CD4-positive, CD25-positive, alpha-beta regulatory T cell (primary cell): ENCODE results near the gene FFAR3. TPM values are rescaled to one million over a fixed set of nuclear protein-coding genes. Genes with fewer than 3 reads are reported as not detected.

Source experiments
- ATAC-seq, 2 donors: fragments of 150-1000 bp; cut with Tn5 transposase; one replicate each; pipeline ENCODE4 v1.10.0; 2021; ENCODE audit warnings: low read depth in 2 of 2, moderate number of reproducible peaks in 2 of 2, moderate library complexity in 1 of 2
- DNase-seq, 3 donors: peaks; one replicate each; pipeline versions ENCODE4 v3.0.0 to v3.0.0-alpha.2; 2012 to 2022; ENCODE audit warnings: mixed read lengths in 1 of 3
- H3K27ac ChIP-seq: one replicate; pipeline ENCODE4 v1.7.0; 2013; ENCODE audit warnings: mild to moderate bottlenecking, low read length; ENCODE audit not compliant: insufficient read depth, poor library complexity, severe bottlenecking
- H3K27me3 ChIP-seq: one replicate; pipeline ENCODE4 v1.7.0; 2013; ENCODE audit warnings: low read length; ENCODE audit not compliant: control insufficient read depth, insufficient read depth
- H3K36me3 ChIP-seq: one replicate; pipeline ENCODE4 v1.7.0; 2013; ENCODE audit warnings: mild to moderate bottlenecking, low read length, moderate library complexity; ENCODE audit not compliant: control insufficient read depth, insufficient read depth
- H3K4me1 ChIP-seq: 2 replicates; pipeline ENCODE4 v1.7.0; 2013; ENCODE audit warnings: mild to moderate bottlenecking, low read length; ENCODE audit not compliant: insufficient read depth, control insufficient read depth, poor library complexity, severe bottlenecking
- H3K4me3 ChIP-seq: one replicate; pipeline ENCODE4 v1.7.0; 2013; ENCODE audit warnings: low read depth, mild to moderate bottlenecking, low read length, moderate library complexity
- H3K9me3 ChIP-seq, 2 experiments: 1 replicate in 1 of 2; 2 replicates in 1 of 2; pipeline ENCODE4 v1.7.0; 2013; ENCODE audit warnings: low read length in 2 of 2, mild to moderate bottlenecking in 1 of 2, moderate library complexity in 1 of 2; ENCODE audit not compliant: control insufficient read depth in 2 of 2
- H3K27ac Mint-ChIP-seq, 3 donors: one replicate each; pipeline ENCODE4 v1.8.0; 2020 to 2022; ENCODE audit warnings: mild to moderate bottlenecking in 3 of 3, mixed read lengths in 3 of 3, moderate library complexity in 2 of 3
- H3K27me3 Mint-ChIP-seq: one replicate; pipeline ENCODE4 v1.8.0; 2022; ENCODE audit warnings: mild to moderate bottlenecking, mixed read lengths
- H3K36me3 Mint-ChIP-seq: one replicate; pipeline ENCODE4 v1.8.0; 2020; ENCODE audit warnings: mixed read lengths
- H3K4me1 Mint-ChIP-seq, 4 donors: one replicate each; pipeline ENCODE4 v1.8.0; 2020 to 2022; ENCODE audit warnings: mixed read lengths in 4 of 4, mild to moderate bottlenecking in 1 of 4
- H3K4me3 Mint-ChIP-seq, 4 donors: one replicate each; pipeline ENCODE4 v1.8.0; 2020 to 2022; ENCODE audit warnings: mild to moderate bottlenecking in 4 of 4, mixed read lengths in 4 of 4, moderate library complexity in 3 of 4
- H3K9me3 Mint-ChIP-seq, 7 donors: one replicate each; pipeline ENCODE4 v1.8.0; 2020 to 2022; ENCODE audit warnings: mixed read lengths in 7 of 7, mild to moderate bottlenecking in 3 of 7, moderate library complexity in 2 of 7
- polyA plus RNA-seq, 4 donors: library from polyadenylated mRNA; unstranded; fragments of 300-500 nt; fragmentation: Illumina TruSeq; gene quantifications; one replicate each; pipeline ENCODE4 v1.2.3, GENCODE V29; 2021
- total RNA-seq: library from RNA; stranded (reverse); gene quantifications from one replicate; pipeline ENCODE4 v1.2.3, GENCODE V29; 2022

Gene FFAR3
- total and polyA plus RNA-seq, 5 donors from 2014 or later: 0.39 to 1.7 TPM; not detected in 3

DNA sequence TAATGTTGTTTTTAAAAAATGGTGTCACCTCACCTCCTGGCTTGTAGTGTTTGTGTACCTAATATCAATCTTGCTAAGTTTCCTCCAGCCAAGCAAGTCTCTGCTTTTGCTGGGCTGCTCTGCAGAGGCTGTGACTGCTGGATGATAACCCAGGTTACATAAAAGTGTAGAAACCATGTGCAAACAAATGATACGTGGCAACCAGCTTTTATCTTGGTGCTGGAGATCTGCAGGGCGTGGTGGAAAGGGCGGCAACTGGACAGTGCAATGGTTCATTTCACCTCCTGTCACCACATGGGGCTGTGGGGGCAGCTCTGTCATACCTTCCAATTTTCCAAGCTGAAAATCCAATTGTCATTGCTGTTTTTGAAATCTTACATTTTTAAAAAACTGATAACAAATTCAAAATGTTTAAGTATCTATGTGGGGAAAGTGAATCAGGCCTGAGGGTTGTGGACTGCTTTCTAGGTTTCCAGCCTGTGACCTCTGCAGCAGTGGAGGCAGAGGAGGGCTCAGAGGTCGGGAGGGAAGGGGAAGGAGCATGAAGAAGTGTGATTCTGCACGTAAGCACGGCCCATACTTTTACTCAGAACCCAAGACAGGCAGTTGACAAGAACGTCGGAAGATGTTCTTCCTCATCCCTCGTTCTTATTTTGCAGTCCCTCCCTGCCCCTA lies 22.3 kb downstream of the FFAR3 start:
- no peak for ATAC-seq
- Histone ChIP-seq H3K4me1 (no peaks in the 10 kb centered on the region), H3K9me3 (peaks cover 0 to 4% of the 10 kb centered on the region in 2 experiments), H3K27me3 (peaks cover 7% of the 10 kb centered on the region), H3K27ac (no peak overlapping the region), H3K4me3 (no peak overlapping the region), H3K36me3 (no peaks in the 10 kb centered on the region)
- Mint-ChIP-seq H3K36me3 (no peaks in the 10 kb centered on the region), H3K27me3 (peaks cover 24% of the 10 kb centered on the region), H3K9me3 (peaks cover 0 to 10% (median 0%) of the 10 kb centered on the region in 7 donors), H3K4me3 (no peak overlapping the region), H3K27ac (no peak overlapping the region), H3K4me1 (peaks cover 0 to 2% (median 0%) of the 10 kb centered on the region in 4 donors)
- no peak for DNase-seq

GRCh38 chr19:35381318-35381717 lies 23.1 kb downstream of the FFAR3 start:
- Mint-ChIP-seq H3K27ac (peak overlapping the region in 1 of 3 donors; percentile 58), H3K36me3 (no peaks in the 10 kb centered on the region), H3K4me3 (no peak overlapping the region), H3K27me3 (peaks cover 19% of the 10 kb centered on the region), H3K9me3 (peaks cover 0 to 10% (median 1%) of the 10 kb centered on the region in 7 donors), H3K4me1 (peaks cover 0 to 2% (median 0%) of the 10 kb centered on the region in 4 donors)
- DNase-seq (no peak), ATAC-seq (no peak)
- Histone ChIP-seq H3K36me3 (no peaks in the 10 kb centered on the region), H3K4me1 (no peaks in the 10 kb centered on the region), H3K27me3 (peaks cover 7% of the 10 kb centered on the region), H3K4me3 (no peak overlapping the region), H3K27ac (no peak overlapping the region), H3K9me3 (peaks cover 0 to 7% of the 10 kb centered on the region in 2 experiments)

DNA sequence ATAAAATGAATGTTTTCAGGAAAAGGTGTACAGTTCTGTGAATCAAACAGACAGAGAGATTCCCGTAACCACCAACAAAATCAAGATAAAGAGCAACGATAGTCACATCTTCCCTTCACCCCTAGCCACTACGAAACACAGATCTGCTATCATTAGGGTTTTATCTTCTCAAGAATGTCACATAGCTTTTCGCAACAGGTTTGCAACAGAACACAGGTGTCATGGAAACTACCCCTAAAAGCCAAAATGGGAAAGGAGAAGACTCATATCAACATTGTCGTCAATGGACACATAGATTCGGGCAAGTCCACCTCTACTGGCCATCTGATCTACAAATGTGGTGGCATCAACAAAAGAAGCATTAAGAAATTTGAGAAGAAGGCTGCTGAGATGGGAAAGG lies 23.7 kb downstream of the FFAR3 start:
- peaks cover 0 to 2% (median 0%) of the 10 kb centered on the region in 4 donors for H3K4me1 Mint-ChIP-seq
- Histone ChIP-seq H3K27ac (no peak overlapping the region), H3K4me1 (no peaks in the 10 kb centered on the region), H3K27me3 (peaks cover 7% of the 10 kb centered on the region), H3K36me3 (no peaks in the 10 kb centered on the region), H3K4me3 (no peak overlapping the region), H3K9me3 (peaks cover 3 to 11% of the 10 kb centered on the region in 2 experiments)
- peaks cover 18% of the 10 kb centered on the region for H3K27me3 Mint-ChIP-seq
- no peak overlapping the region for H3K27ac Mint-ChIP-seq
- no peaks in the 10 kb centered on the region for H3K36me3 Mint-ChIP-seq
- DNase-seq (no peak), ATAC-seq (no peak)
- no peak overlapping the region for H3K4me3 Mint-ChIP-seq
- peaks cover 0 to 10% (median 3%) of the 10 kb centered on the region in 7 donors for H3K9me3 Mint-ChIP-seq

DNA sequence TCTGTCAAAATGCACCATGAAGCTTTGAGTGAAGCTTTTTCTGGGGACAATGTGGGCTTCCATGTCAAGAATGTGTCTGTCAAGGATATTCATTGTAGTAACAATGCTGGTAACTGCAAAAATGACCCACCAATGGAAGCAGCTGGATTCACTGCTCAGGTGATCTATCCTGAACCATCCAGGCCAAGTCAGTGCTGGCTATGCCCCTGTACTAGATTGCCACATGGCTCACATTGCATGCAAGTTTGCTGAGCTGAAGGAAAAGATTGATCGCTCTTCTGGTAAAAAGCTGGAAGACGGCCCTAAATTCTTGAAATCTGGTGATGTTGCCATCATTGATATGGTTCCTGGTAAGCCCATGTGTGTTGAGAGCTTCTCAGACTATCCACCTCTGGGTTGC lies 25.3 kb downstream of the FFAR3 start:
- Mint-ChIP-seq H3K27me3 (peaks cover 18% of the 10 kb centered on the region), H3K36me3 (no peaks in the 10 kb centered on the region), H3K27ac (no peak overlapping the region), H3K9me3 (peaks cover 0 to 10% (median 3%) of the 10 kb centered on the region in 7 donors), H3K4me1 (no peaks in the 10 kb centered on the region), H3K4me3 (no peak overlapping the region)
- ATAC-seq (no peak), DNase-seq (no peak)
- Histone ChIP-seq H3K36me3 (no peaks in the 10 kb centered on the region), H3K27ac (no peak overlapping the region), H3K4me3 (no peak overlapping the region), H3K9me3 (peaks cover 3 to 8% of the 10 kb centered on the region in 2 experiments), H3K27me3 (peaks cover 7% of the 10 kb centered on the region), H3K4me1 (no peaks in the 10 kb centered on the region)

- ATAC-seq (no peak), DNase-seq (no peak)
- Histone ChIP-seq H3K4me1 (no peaks in the 10 kb centered on the region), H3K4me3 (no peak overlapping the region), H3K27ac (no peak overlapping the region), H3K36me3 (no peaks in the 10 kb centered on the region), H3K9me3 (peaks cover 3 to 8% of the 10 kb centered on the region in 2 experiments), H3K27me3 (peaks cover 2% of the 10 kb centered on the region)
- H3K9me3 Mint-ChIP-seq: peaks cover 0 to 9% (median 3%) of the 10 kb centered on the region in 7 donors
- no peaks in the 10 kb centered on the region for H3K36me3 Mint-ChIP-seq
- no peak overlapping the region for H3K27ac Mint-ChIP-seq
- no peaks in the 10 kb centered on the region for H3K4me1 Mint-ChIP-seq
- no peak overlapping the region for H3K4me3 Mint-ChIP-seq
- H3K27me3 Mint-ChIP-seq: peaks cover 19% of the 10 kb centered on the region
Observed at GRCh38 chr19:35388277-35389054, 30.2 kb downstream of the FFAR3 start.

DNA sequence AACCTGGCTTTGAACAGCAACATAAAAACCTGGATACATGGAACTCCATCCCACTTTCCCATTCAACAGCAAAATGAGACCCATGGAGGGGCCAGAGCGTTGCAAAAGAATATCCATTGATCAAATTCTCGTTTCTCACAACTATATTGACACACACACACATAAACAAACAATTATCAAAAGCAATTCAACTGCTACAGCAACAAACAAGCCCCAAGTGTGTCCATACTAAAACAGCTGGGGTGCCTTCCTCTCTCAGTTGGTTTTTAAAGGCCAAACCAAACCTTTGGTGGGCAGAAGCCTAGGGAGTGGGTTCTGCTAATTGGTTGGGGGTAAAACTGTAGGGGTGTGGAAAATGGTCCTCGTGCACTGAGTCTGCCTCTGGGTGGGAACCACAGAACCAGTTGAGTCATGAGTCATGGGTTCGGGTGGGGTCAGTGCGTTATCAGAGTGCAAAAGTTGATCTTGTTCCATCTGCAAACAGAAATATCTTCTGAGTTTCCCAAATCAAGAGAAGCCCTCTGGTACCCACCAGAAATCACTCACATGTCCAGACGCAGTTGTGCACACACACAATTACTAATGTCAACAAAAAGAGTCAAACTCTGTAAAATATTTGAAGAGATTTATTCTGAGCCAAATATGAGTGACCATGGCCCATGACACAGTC lies 31.1 kb downstream of the FFAR3 start:
- H3K36me3 ChIP-seq: no peaks in the 10 kb centered on the region
- H3K9me3 ChIP-seq: peaks cover 3 to 8% of the 10 kb centered on the region in 2 experiments
- peaks cover 0 to 9% (median 4%) of the 10 kb centered on the region in 7 donors for H3K9me3 Mint-ChIP-seq
- DNase-seq: no peak
- no peaks in the 10 kb centered on the region for H3K4me1 Mint-ChIP-seq
- peaks cover 14% of the 10 kb centered on the region for H3K27me3 Mint-ChIP-seq
- no peak overlapping the region for H3K4me3 Mint-ChIP-seq
- no peaks in the 10 kb centered on the region for H3K4me1 ChIP-seq
- no peak overlapping the region for H3K27ac ChIP-seq
- no peaks in the 10 kb centered on the region for H3K36me3 Mint-ChIP-seq
- H3K27me3 ChIP-seq: no peaks in the 10 kb centered on the region
- no peak overlapping the region for H3K27ac Mint-ChIP-seq
- H3K4me3 ChIP-seq: no peak overlapping the region
- ATAC-seq: no peak

- no peak for ATAC-seq
- Mint-ChIP-seq H3K36me3 (no peaks in the 10 kb centered on the region), H3K27me3 (peaks cover 14% of the 10 kb centered on the region)
Observed at GRCh38 chr19:35392742-35393715, 34.8 kb downstream of the FFAR3 start.

More at GRCh38 chr19:35392742-35393715, 34.8 kb downstream of the FFAR3 start:
- no peak overlapping the region for H3K27ac ChIP-seq
- H3K9me3 Mint-ChIP-seq: peaks cover 0 to 4% (median 0%) of the 10 kb centered on the region in 7 donors
- H3K36me3 ChIP-seq: no peaks in the 10 kb centered on the region
- no peak overlapping the region for H3K4me3 ChIP-seq
- H3K4me1 ChIP-seq: no peaks in the 10 kb centered on the region
- H3K9me3 ChIP-seq: no peaks in the 10 kb centered on the region
- H3K27me3 ChIP-seq: no peaks in the 10 kb centered on the region
- no peak for DNase-seq
- H3K27ac Mint-ChIP-seq: no peak overlapping the region
- H3K4me1 Mint-ChIP-seq: no peaks in the 10 kb centered on the region
- no peak overlapping the region for H3K4me3 Mint-ChIP-seq
